NCI-H526 treated with DMSO at 0.1 percent for 48 hours (cell line): ENCODE results near the gene MAP7.
"Not testable (repeated sequence)": the region's sequence is repeated elsewhere in the genome, so short reads cannot be mapped to it uniquely, and the experiment has no call there.

Source experiments
- DNase-seq: peaks from one replicate; lab custom pipeline; 2025; lab: John Stamatoyannopoulos, UW

The MAP7 gene

DNA sequence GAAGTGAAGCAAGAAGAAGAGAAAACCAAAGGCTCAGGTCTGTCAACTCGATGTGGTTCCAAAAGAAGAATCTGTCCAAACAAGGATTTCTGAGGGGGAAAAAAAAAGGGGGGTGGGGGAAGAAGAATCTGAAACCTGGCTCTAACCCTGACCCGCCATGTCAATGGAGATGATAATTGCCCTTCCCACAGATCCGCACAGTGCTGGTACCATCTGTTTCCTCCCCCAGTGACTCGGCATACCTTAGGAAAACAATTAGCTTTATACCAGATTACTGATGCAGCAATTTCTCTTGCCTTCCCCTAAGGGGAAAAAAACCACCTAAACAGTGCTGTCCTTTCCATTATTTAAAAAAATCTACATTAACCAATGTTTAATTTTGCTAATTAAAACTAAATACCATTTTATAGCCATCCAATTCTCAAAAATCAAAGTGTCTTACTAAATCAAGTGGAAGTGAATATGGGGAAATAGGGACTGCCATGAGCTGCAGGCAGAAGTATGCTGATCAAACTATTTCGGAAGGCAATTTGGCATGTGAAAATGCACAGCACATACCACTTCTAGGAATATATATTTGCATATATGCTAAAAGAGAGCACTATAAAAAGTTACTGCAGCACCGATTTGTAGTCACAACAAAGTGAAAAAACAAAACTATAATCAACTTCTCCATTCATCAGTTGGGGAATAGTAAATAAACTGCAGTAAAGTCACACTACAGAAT is 46.8 kb downstream of the MAP7 start:
- DNase-seq, result no peak

DNA sequence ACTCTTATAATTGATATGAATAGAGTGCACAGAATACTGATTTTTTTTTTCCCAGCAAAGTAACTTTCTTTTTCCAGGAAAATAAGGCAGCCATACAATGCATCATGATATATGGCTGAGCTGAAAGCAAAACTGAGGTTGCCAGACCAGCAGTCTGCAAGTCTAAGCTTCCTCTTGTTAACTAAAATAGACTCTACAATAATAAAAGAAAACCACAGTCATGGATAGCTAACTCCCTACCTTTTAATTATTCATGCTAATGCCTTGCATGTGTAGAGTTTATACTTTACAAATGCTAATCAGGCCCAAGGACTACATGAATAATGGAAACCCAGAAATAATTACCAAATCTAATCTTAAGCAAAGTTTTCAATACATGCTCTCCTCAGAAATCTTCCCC is 47.4 kb downstream of the MAP7 start:
- DNase-seq, result no peak

DNA sequence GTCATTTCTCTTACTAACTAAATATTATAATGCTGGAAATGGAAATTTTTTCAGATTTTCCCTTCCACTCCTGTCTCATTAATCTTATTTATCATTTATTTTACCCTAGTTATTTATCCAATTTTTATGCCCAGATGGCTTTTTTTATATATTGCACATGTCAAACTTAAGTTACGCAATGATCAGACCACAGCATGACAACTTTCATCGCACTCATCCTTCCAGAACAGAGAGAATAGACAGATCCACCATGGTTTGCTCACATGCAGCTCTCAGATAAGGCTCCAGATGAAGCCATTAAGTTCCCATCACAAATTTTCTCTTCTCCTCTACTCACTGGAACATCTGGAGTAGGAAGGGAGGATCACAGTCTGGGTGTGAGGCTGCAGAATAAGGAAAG is 48.7 kb downstream of the MAP7 start:
- DNase-seq, result no peak

DNA sequence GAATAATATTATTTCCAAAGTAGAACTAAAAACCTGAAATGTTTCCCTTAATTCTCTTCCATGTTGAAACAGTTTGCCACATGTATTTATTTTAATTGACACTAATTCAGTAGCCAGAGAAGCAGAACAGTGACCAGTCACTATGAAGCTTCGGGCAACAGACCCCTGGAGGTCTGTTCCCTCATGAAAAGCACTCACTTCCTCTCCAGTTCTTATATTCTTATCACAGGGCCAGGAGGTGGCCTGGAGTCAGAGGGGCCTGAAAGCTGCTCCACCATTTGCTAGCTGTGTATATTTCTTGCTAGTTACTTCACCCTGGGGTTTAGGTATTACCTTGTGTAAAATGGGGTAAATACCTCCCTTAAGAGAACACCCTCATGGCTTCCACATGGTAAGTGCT is 49.1 kb downstream of the MAP7 start:
- no peak for DNase-seq

DNA sequence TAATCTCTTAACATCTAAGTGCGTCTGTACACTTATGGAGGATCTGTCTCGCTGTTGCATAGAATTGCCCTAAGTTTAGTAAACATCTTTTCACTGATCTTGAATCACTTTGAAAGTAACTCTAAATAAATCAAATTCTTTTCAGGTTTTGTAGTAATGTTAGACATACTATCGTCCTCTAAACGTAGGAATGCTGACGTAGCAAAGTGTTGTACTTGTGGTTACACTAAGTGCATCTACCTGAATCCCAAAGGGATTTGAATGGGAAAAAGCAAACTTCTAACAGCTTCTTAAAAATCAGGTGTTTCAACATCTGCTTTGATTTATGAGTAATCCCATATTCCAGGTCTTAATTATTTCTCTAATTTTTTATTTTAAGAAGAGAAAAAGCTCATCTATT is 49.8 kb downstream of the MAP7 start:
- DNase-seq, result no peak

DNA sequence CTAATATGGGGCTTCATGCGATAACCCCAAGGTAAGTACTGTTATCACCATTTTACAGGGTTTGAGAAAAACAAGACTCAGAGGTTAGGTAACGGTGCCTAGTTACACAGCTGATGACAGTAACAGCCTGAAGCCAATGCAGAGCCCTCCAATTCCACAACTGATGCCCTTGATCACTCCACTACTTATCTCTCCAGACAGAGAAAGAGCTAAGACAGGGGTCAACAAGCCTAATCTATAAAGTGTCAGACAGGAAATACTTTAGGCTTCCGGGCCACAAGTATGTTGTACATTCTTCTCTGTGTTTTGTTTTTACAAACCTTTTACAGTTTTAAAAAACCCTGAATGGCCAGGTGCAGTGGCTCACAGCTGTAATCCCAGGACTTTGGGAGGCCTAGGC is 50.9 kb downstream of the MAP7 start:
- no peak for DNase-seq

DNA sequence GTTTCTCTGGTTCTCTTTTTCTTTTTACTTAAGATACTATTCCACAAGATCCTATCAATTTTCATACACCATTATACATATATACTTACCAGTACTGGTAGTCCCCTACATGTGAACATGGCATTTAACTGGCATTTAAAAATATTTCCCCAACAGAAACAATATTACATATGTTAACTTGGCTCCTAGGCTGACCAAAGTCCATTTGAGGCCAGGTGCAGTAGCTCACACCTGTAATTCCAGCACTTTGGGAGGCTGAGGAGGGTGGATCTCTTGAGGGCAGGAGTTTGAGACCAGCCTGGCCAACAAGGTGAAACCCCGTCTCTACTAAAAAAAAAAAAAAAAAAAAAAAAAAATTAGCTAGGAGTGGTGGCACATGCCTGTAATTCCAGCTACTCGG is 53.8 kb downstream of the MAP7 start:
- not testable (repeated sequence) for DNase-seq

DNA sequence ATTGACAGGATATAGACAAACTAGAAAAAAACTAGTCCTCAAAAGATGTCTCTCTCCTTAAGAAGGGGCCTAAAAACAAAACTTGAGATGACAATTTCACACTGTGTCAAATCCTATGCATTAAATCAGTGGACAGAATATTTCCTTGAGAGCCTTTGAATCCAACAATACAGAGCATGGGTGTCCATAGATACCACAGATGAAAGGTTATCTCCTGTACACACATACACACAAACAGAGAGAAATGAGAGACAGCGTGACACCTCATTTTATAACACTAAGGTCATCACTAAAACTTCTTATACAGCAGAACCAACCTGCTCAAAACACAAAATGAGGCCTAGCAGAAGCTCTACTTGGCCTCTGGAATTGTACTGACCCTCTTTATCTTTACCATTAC is 55.5 kb downstream of the MAP7 start:
- no peak for DNase-seq

DNA sequence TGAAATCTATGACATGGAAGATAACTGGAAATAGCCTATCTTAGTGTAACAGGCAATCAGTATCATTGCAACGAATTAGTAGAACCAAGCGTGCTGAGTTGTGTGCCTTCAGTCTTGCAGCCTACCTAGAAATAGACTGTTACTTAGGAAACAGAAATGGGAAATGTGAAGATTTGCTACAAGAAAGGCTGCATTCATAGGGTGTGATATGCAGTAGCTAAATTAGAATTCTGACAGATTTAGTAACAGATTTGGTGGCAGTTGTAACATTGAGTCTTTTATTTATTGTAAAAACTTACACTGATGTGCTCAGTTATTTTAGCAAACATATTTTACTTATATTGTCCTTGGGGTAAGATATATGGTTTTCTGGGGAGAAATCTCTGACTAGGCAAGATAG is 56.2 kb downstream of the MAP7 start:
- DNase-seq, result no peak

DNA sequence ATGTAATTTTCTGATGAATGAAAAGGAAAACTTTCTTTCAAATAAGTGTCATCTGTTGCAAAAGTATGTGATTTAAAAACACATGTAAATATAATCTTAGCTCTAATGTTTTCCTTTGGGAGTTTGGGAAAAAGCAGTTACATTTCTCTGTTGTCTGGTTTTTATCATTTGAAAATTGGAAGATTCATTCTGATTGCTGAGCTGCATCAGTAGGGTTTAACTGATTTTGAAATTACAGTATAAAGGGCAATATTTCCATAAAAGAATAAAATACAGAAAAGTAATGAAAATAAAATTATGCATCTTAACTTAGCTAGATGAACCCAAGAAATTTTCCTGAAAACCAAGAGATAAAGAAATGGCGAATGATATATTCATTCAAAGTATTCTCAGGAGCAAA is 57.8 kb downstream of the MAP7 start:
- no peak for DNase-seq

DNA sequence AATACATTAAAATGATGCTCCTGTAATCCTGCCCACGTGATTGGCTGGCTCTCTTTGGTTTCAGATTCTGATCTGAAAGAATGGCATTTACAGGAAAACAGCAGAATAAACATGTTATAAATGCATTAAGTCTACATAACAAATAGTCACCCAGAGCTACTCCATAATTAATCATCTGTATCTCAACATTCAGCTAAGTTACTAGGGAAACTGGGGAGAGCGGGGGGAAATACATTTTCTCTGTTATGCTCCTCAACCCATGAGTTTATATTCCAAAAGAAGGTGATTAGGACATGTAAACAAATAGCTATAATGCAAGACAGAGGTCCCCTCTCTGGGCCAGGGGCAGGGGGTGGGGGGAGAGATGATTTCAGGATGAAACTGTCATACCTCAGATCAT is 58.5 kb downstream of the MAP7 start:
- DNase-seq, result no peak

DNA sequence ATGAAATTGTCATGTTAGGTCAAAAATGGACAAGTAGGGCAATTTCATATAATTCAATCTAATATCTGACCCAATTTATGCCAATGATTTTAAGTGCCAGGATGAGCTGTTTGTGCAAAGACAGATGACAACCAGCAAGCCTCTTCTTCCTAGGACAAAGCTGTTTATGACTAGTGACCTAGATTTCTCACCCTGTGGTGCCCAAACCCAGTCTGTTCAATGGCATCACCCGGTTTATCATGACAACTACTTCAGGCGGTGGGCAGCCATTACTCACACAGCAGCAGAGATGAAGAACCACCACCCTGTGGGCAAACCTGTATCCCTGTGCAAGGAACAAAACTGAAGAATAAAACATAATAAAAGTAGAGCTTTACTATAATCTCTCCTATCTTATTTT is 59.0 kb downstream of the MAP7 start:
- no peak for DNase-seq

DNA sequence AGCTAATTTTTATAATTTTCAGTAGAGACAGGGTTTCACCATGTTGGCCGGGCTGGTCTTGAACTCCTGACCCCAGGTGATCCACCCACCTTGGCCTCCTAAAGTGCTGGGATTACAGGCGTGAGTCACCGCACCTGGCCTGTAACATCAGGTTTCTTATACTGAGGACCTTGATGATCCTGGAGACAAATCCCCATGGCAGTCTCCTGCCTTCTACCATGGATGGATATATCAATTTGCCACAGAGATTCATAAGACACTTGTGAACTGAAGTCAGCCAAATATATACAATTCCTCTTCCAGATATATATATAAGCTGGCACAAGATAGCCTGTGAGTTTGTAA is 60.6 kb downstream of the MAP7 start:
- not testable (repeated sequence) for DNase-seq

DNA sequence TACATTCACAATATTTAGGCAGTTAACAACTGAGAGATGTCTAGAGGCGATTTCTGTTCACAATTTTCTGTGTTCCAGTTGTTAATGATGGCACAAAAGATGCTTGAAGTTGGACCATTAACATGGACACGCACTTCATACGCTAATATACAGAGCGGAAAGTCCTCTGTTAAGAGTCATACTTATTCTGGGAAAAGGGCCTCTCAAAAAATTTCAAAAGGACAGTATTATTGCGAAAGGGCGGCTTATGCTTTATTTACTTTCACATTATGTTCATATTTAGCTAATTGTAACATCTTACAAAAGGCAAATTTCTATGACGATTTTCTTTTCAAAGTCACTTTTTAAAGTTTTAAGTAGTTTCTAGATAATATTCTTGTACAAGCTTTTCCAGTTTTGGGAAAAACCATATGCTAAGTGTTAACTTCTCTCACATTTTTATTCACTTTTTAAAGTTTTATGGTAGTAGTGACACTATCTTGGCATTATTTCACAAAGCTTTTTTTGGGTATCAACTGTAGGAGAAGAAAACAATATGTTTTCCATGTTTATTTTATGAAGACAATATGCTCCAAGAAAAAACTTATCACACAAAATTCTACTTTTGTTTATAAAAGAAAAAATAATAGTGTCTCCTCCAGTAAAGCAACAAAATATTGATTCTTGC is 62.3 kb downstream of the MAP7 start:
- no peak for DNase-seq

DNA sequence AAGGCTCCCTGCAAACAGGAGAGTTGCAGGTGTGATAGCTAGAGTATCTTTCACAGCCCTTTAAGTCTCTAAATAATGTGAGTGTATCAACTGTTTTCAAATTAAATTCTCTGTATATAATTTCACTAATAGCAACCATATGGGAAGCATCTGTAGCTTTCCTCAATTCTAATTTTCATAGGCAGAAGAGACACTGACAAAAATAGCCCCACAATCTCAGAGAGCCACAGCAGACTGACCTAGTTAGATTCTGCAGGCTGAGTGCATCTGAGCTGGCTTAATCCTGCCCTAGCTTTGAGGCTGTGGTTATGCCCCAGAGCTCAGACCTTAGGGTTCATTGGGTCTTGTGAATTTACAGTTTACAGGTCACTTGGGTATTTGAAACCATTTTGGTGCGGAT is 63.9 kb downstream of the MAP7 start:
- no peak for DNase-seq

DNA sequence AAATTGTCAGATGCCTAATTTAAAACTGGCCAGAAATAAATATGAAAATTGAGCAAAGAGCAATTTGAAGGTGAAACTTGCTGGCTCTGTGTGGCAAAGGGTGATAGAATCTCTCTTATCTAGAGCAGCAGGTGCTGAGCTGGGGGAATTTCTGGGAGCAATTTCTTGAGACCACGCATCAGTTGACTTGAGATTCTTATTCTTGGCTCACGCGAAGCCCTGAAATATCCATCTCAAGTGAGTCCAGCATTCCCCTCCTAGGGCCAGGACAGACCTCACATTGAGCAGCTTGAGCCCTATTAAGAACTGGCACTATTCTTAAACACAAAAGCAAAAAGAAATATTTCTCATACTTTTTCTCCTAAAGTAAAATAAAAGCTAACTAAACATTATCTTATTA is 66.3 kb downstream of the MAP7 start:
- no peak for DNase-seq

DNA sequence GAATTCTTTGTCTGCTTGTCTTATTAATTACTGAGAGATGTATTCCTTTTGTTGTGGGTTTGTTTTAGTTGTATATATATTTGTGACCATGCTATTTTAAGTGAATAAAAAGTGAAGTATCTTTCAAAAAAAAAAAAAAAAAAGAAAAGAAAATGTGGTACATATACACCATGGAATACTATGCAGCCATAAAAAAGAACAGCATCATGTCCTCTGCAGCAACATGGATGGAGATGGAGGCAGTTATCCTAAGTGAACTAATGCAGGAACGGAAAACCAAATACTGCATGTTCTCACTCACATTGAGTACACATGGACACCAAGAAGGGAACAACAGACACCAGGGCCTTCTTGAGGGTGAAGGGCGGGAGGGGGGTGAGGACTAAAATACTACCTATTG is 67.2 kb downstream of the MAP7 start:
- not testable (repeated sequence) for DNase-seq

DNA sequence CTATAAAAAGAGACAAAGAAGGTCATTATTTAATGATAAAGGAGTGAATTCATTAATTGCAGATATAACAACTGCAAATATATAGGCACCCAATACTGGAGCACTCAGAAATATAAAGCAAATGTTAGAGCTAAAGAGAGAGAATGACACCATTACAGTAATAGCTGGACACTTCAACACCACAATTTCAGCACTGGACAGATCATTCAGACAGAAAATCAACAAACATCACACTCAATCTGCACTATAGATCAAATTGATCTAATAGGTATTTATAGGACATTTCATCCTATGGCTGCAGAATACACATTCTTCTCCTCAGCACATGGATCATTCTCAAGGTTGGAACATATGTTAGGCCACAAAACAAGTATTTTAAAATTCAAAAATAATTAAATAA is 72.7 kb downstream of the MAP7 start:
- no peak for DNase-seq

DNA sequence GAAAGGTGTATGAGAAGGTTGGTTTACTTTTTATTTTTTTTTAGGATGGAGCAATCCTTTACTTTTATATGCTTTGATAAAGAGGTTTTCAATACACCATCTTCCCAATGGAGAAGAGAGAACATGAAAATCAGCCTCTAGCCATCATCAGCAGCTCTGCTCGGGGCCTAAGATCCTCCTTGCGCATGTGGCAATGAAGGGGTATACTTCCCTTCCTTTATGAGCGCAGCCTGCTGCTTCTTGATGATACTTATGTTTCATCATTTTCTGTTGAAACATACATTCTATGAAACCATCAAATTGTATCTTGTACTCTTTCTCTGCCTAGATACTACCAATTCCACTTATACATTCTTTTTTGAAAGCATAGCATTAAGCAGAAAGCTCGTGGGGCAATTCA is 74.5 kb downstream of the MAP7 start:
- DNase-seq, result no peak

DNA sequence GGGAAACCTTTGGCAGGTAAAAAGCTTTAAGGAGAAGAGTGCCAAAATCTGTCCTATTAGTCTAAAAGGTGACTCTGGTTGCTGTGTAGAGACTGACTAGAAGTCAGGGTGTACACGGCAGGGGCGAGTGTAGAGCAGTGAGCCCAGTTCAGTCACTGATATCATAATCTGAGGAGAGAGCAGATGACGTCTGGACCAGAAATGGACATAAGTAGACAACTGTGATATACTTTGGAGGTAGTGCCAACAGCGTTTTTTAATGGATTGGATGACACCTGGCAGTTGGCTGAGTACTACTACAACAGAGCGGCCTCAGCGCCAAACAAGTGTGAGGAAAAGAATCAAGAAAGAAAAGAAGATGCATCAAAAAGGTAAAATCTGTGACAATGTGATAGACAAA is 76.0 kb downstream of the MAP7 start:
- DNase-seq, result no peak

DNA sequence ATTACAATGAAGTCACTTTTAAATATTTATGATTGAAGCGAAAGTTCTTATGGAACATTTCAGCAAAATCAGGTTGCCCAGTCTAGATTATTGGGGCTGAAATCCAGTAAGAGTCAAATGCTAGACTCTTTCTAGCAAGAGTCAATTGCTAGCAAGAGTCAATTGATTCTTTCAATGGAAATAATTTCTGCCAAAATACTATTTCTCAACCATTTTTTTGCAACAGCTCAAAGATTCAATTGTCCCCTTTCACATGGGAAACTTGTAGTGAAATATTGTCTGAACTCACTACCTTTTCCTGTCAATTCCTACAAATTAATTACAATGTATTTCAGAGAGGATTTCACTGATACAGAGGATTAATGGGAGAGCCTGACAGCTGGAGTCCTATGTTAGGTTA is 78.3 kb downstream of the MAP7 start:
- DNase-seq, result no peak

DNA sequence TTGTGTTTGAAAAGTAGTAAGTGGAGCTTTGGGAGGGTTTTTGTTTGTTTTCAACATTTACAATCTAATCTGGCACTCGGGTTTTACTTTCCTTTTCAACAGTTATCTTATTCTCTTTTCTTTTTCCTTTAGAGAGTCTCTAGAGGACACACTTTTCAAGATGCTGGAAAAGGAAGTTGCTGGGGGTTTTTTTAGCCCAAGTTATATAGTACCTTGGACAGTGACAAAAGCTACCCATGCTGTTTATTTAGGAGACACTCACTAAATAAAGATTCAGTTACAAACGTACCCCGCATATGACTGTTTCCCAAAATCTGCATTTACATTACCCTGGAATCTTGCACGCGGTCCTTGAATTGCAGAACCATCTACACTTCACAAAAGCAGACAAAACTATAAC is 78.8 kb downstream of the MAP7 start:
- DNase-seq, result no peak

DNA sequence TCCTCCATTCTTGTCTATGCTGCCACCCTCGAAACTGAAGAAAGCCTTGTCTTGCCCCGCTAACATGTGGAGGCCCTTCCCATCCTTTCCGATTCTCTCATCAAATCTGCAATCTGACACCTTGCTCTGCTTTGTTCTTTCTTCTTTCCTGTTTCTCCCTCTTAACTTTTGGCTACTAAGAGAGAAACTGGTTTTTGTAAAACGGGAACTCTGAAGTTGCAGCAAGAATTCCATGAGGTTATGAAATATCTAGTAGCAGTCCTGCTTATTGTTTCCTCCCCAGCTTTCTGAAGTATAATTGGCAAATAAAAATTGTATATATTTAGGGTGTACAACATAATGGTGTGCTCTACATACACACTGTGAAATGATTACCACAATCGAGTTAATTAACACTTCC is 80.2 kb downstream of the MAP7 start:
- DNase-seq, result no peak

DNA sequence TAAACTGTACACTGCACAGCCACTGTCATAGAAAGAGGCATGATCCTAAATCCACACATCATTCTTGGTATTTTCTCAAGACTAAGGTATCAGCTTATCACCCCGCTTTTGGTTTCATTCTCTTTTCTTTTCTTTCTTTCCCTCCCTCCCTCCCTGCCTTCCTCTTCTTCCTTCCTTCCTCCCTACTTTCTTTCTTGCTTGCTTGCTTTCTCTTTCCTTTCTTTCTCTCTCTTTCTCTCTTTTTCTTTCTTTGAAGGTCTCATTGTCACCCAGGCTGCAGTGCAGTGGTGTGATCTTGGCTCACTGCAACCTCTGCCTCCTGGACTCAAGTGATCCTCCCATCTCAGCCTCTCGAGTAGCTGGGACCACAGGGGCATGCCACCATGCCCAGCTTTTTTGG is 81.1 kb downstream of the MAP7 start:
- no peak for DNase-seq
